ENCODE results near the gene GATA6. TPM values are rescaled to one million over a fixed set of nuclear protein-coding genes. Genes with fewer than 3 reads are reported as not detected.

The GATA6 gene
- total RNA-seq, 1 donor from 2014 or later, result 23.8 TPM

DNA sequence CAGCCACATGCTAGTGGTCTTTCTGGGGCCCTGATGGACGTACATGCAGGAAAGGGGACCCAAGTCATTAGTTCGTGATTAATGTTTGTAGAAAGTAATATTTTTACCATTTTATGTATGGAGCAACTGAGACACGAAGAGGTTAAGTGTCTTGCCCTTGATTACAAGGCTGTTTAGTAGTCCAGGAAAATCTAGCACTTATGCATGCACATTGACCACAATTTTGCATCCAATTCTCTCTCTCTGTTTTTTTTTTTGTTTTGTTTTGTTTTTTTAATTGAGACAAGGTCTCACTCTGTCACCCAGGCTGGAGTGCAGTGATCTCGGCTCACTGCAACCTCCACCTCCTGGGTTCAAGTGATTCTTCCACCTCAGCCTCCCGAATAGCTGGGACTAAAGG is 8.3 kb upstream of the GATA6 start:
- peaks cover 4% of the 10 kb centered on the region for H3K36me3 Mint-ChIP-seq (ENCODE audit: low read depth, unreplicated experiment)
- H3K4me1 Mint-ChIP-seq (ENCODE audit: unreplicated experiment), result peaks cover 2% of the 10 kb centered on the region
- DNase-seq (ENCODE audit: low spot score), result no peak
- TF ChIP-seq, protein P1, sequence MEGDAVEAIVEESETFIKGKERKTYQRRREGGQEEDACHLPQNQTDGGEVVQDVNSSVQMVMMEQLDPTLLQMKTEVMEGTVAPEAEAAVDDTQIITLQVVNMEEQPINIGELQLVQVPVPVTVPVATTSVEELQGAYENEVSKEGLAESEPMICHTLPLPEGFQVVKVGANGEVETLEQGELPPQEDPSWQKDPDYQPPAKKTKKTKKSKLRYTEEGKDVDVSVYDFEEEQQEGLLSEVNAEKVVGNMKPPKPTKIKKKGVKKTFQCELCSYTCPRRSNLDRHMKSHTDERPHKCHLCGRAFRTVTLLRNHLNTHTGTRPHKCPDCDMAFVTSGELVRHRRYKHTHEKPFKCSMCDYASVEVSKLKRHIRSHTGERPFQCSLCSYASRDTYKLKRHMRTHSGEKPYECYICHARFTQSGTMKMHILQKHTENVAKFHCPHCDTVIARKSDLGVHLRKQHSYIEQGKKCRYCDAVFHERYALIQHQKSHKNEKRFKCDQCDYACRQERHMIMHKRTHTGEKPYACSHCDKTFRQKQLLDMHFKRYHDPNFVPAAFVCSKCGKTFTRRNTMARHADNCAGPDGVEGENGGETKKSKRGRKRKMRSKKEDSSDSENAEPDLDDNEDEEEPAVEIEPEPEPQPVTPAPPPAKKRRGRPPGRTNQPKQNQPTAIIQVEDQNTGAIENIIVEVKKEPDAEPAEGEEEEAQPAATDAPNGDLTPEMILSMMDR (IDR thresholded peaks at IDR 0.05; ENCODE audit: unreplicated experiment), result no peak
- no peaks in the 10 kb centered on the region for H3K9me3 Mint-ChIP-seq (ENCODE audit: unreplicated experiment)
- peaks cover 5% of the 10 kb centered on the region for H3K27me3 Mint-ChIP-seq (ENCODE audit: unreplicated experiment)
- H3K4me3 Mint-ChIP-seq (ENCODE audit: unreplicated experiment), result no peak overlapping the region
- no peak overlapping the region for H3K27ac Mint-ChIP-seq (ENCODE audit: unreplicated experiment)

GRCh38 chr18:22163416-22164161 is 5.8 kb upstream of the GATA6 start:
- no peak for DNase-seq (ENCODE audit: low spot score)
- no peak overlapping the region for H3K27ac Mint-ChIP-seq (ENCODE audit: unreplicated experiment)
- H3K27me3 Mint-ChIP-seq (ENCODE audit: unreplicated experiment), result peaks cover 17% of the 10 kb centered on the region
- no peak overlapping the region for H3K4me3 Mint-ChIP-seq (ENCODE audit: unreplicated experiment)
- H3K4me1 Mint-ChIP-seq (ENCODE audit: unreplicated experiment), result peaks cover 6% of the 10 kb centered on the region
- no peaks in the 10 kb centered on the region for H3K9me3 Mint-ChIP-seq (ENCODE audit: unreplicated experiment)
- peaks cover 4% of the 10 kb centered on the region for H3K36me3 Mint-ChIP-seq (ENCODE audit: low read depth, unreplicated experiment)
- TF ChIP-seq, protein P1 (IDR thresholded peaks at IDR 0.05; ENCODE audit: unreplicated experiment), result no peak

GRCh38 chr18:22164337-22165048 is 4.9 kb upstream of the GATA6 start:
- H3K4me1 Mint-ChIP-seq (ENCODE audit: unreplicated experiment), result peaks cover 7% of the 10 kb centered on the region
- no peak overlapping the region for H3K27ac Mint-ChIP-seq (ENCODE audit: unreplicated experiment)
- peaks cover 4% of the 10 kb centered on the region for H3K36me3 Mint-ChIP-seq (ENCODE audit: low read depth, unreplicated experiment)
- DNase-seq (ENCODE audit: low spot score), result no peak
- peaks cover 18% of the 10 kb centered on the region for H3K27me3 Mint-ChIP-seq (ENCODE audit: unreplicated experiment)
- no peaks in the 10 kb centered on the region for H3K9me3 Mint-ChIP-seq (ENCODE audit: unreplicated experiment)
- TF ChIP-seq, protein P1 (IDR thresholded peaks at IDR 0.05; ENCODE audit: unreplicated experiment), result no peak
- H3K4me3 Mint-ChIP-seq (ENCODE audit: unreplicated experiment), result no peak overlapping the region

GRCh38 chr18:22165049-22165602 is 4.3 kb upstream of the GATA6 start:
- H3K27ac Mint-ChIP-seq (ENCODE audit: unreplicated experiment), result no peak overlapping the region
- TF ChIP-seq, protein P1 (IDR thresholded peaks at IDR 0.05; ENCODE audit: unreplicated experiment), result no peak

More at GRCh38 chr18:22165049-22165602, 4.3 kb upstream of the GATA6 start:
- H3K9me3 Mint-ChIP-seq (ENCODE audit: unreplicated experiment), result no peaks in the 10 kb centered on the region
- peak overlapping the region; percentile 85 for H3K4me3 Mint-ChIP-seq (ENCODE audit: unreplicated experiment)
- H3K4me1 Mint-ChIP-seq (ENCODE audit: unreplicated experiment), result peaks cover 7% of the 10 kb centered on the region
- peak; percentile 35 for DNase-seq (ENCODE audit: low spot score)
- peaks cover 4% of the 10 kb centered on the region for H3K36me3 Mint-ChIP-seq (ENCODE audit: low read depth, unreplicated experiment)
- peaks cover 18% of the 10 kb centered on the region for H3K27me3 Mint-ChIP-seq (ENCODE audit: unreplicated experiment)

Data from endothelial cell (in vitro differentiated cells).